Head of caudate nucleus (tissue), 42 donors: ENCODE results near the gene VAPB.

Experiments used
- DNase-seq, 42 donors: peaks; one replicate each; pipeline versions ENCODE4 v3.0.0 to v3.0.0-alpha.2; 2020 to 2021; ENCODE audit warnings: mixed read lengths in 7 of 42
- intact Hi-C: fragments of 100-400 bp; cut with DNase I; formaldehyde crosslinking; loops from one replicate; pipeline ENCODE4 v1.15.0; 2022

Gene VAPB

GRCh38 chr20:58470336-58471192 is 81.5 kb downstream of the VAPB start:
- intact Hi-C loops, result no loop called here
- no peak for DNase-seq

GRCh38 chr20:58471193-58472164 is 82.5 kb downstream of the VAPB start:
- intact Hi-C loops, result no loop called here
- no peak for DNase-seq

GRCh38 chr20:58472273-58473018 is 83.4 kb downstream of the VAPB start:
- intact Hi-C loops, result no loop called here
- DNase-seq, result no peak

GRCh38 chr20:58473453-58474425 is 84.7 kb downstream of the VAPB start:
- no peak for DNase-seq
- intact Hi-C loops, result no loop called here

- no peak for DNase-seq
- intact Hi-C loops, result no loop called here
These were observed 86.4 kb downstream of the VAPB start for GRCh38 chr20:58475466-58475865.

- intact Hi-C loops, result no loop called here
- DNase-seq, result peak in 1 of 42 donors; percentile 8
These were observed 89.2 kb downstream of the VAPB start for GRCh38 chr20:58478141-58478805.

- intact Hi-C loops, result no loop called here
- peak in 2 of 42 donors; percentile 6 to 11 for DNase-seq
These were observed 90.9 kb downstream of the VAPB start for GRCh38 chr20:58479726-58480440.

- peak in 2 of 42 donors; percentile 9 to 10 for DNase-seq
- intact Hi-C loops, result no loop called here
These were observed 91.7 kb downstream of the VAPB start for GRCh38 chr20:58480551-58481336.

GRCh38 chr20:58481481-58482021 is 92.5 kb downstream of the VAPB start:
- DNase-seq, result peak in 37 of 42 donors; percentile 7 to 77 (median 51)
- intact Hi-C loops, result no loop called here

GRCh38 chr20:58482416-58482815 is 93.4 kb downstream of the VAPB start:
- intact Hi-C loops, result no loop called here
- peak in 1 of 42 donors; percentile 2 for DNase-seq

- DNase-seq, result no peak
- intact Hi-C loops, result no loop called here
These were observed 94.0 kb downstream of the VAPB start for GRCh38 chr20:58483051-58483450.

- no peak for DNase-seq
- intact Hi-C loops, result no loop called here
These were observed 94.4 kb downstream of the VAPB start for GRCh38 chr20:58483470-58483869.

GRCh38 chr20:58485393-58485792 is 96.4 kb downstream of the VAPB start:
- DNase-seq, result no peak
- intact Hi-C loops, result no loop called here

- intact Hi-C loops, result no loop called here
- DNase-seq, result no peak
These were observed 97.2 kb downstream of the VAPB start for GRCh38 chr20:58486207-58486606.

GRCh38 chr20:58492074-58492718 is 103.2 kb downstream of the VAPB start:
- intact Hi-C loops, result no loop called here
- DNase-seq, result no peak
